OCI-LY1 (cell line): ENCODE measurements around the gene FRS3.

Source experiments
- H2AFZ ChIP-seq: fragments of 200-600 bp; sonication (generic), shearing (Covaris generic); 2 replicates; pipeline ENCODE4 v1.6.0; 2014; ENCODE audit warnings: antibody characterized with exemption, mild to moderate bottlenecking, low read length
- H3F3A ChIP-seq: fragments of 200-600 bp; sonication (generic), shearing (Covaris generic); 2 replicates; pipeline ENCODE4 v1.6.0; 2014; ENCODE audit warnings: mild to moderate bottlenecking, antibody characterized with exemption, low read length, moderate library complexity; ENCODE audit not compliant: insufficient read depth
- H3K27ac ChIP-seq: fragments of 200-600 bp; sonication (generic); 2 replicates; pipeline ENCODE4 v1.5.1; 2014; ENCODE audit warnings: low read length, mixed run types, mild to moderate bottlenecking, low read depth; ENCODE audit not compliant: poor library complexity, severe bottlenecking
- H3K27me3 ChIP-seq: fragments of 200-600 bp; sonication (generic); 2 replicates; pipeline ENCODE4 v1.6.0; 2014; ENCODE audit warnings: antibody characterized with exemption, mild to moderate bottlenecking, low read length, moderate library complexity; ENCODE audit not compliant: insufficient read depth
- H3K36me3 ChIP-seq: fragments of 200-600 bp; sonication (generic); 2 replicates; pipeline ENCODE4 v1.6.1; 2014; ENCODE audit warnings: mild to moderate bottlenecking, antibody characterized with exemption, low read length, moderate library complexity, mixed read lengths; ENCODE audit not compliant: insufficient read depth
- H3K4me1 ChIP-seq: fragments of 200-600 bp; sonication (generic); 2 replicates; pipeline ENCODE4 v1.5.1; 2014; ENCODE audit warnings: mild to moderate bottlenecking, low read length, moderate library complexity; ENCODE audit not compliant: insufficient read depth, severe bottlenecking
- H3K4me2 ChIP-seq: fragments of 200-600 bp; sonication (generic), shearing (Covaris generic); 2 replicates; pipeline ENCODE4 v1.6.1; 2014; ENCODE audit warnings: low read length
- H3K4me3 ChIP-seq: fragments of 200-600 bp; sonication (generic); 2 replicates; pipeline ENCODE4 v1.5.1; 2014; ENCODE audit warnings: low read length, low read depth, mild to moderate bottlenecking, mixed read lengths; ENCODE audit not compliant: poor library complexity, severe bottlenecking
- H3K79me2 ChIP-seq: fragments of 200-600 bp; shearing (Covaris generic); 2 replicates; pipeline ENCODE4 v1.6.1; 2016; ENCODE audit warnings: mixed run types, low read length, mixed read lengths; ENCODE audit not compliant: insufficient read depth
- H3K9ac ChIP-seq: fragments of 200-600 bp; sonication (generic), shearing (Covaris generic); 2 replicates; pipeline ENCODE4 v1.6.1; 2014; ENCODE audit warnings: mild to moderate bottlenecking, low read length, mixed read lengths
- H3K9me2 ChIP-seq: fragments of 200-600 bp; sonication (generic), shearing (Covaris generic); 2 replicates; pipeline ENCODE4 v1.6.1; 2014; ENCODE audit warnings: low read depth, mild to moderate bottlenecking, low read length, mixed read lengths
- H3K9me3 ChIP-seq: fragments of 200-600 bp; shearing (Covaris generic); 2 replicates; pipeline ENCODE4 v1.6.1; 2014; ENCODE audit warnings: low read length, mixed read lengths
- H4K20me1 ChIP-seq: fragments of 200-600 bp; sonication (generic), shearing (Covaris generic); 2 replicates; pipeline ENCODE4 v1.6.0; 2016; ENCODE audit warnings: mild to moderate bottlenecking, low read length; ENCODE audit not compliant: insufficient read depth
- EZH2 ChIP-seq: fragments of 200-600 bp; sonication (generic), shearing (Covaris generic); IDR thresholded peaks from 2 replicates; pipeline ENCODE4 v1.8.0; 2017; ENCODE audit warnings: borderline replicate concordance, mixed run types, mild to moderate bottlenecking, antibody characterized with exemption, low read length, moderate library complexity, mixed read lengths
- TF ChIP-seq, protein P1 (sequence below): fragments of 200-600 bp; sonication (generic), shearing (Covaris generic); IDR thresholded peaks from 2 replicates; pipeline ENCODE4 v1.5.1; 2017; ENCODE audit warnings: mild to moderate bottlenecking, antibody characterized with exemption, low read length, moderate library complexity, mixed read lengths

The FRS3 gene

DNA sequence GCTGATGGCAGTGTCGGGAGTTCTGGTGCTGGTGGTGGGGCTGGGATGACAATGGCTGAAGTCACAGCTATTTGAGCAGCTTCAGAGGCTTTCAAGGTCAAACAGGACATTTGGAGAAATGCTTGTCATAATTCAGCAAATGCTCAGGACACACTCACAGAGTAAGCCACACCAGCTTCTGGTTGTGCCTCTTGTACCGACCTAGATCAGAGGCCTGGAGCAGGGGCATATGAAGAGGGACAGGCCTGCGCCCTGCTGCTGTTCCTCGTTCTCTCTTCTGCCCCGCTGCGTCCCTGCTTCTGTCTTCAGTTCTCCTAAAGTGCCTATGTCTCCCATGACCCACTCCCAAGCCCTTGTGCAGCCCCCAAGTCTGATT is 31.6 kb downstream of the FRS3 start:
- Histone ChIP-seq H3K27me3 (no peaks in the 10 kb centered on the region), H4K20me1 (no peaks in the 10 kb centered on the region), H3K9me3 (no peaks in the 10 kb centered on the region), H3K27ac (no peak overlapping the region), H3K9ac (no peak overlapping the region), H3K36me3 (no peaks in the 10 kb centered on the region), H3K4me2 (no peak overlapping the region), H3K4me1 (no peaks in the 10 kb centered on the region), H3K79me2 (no peaks in the 10 kb centered on the region), H3K4me3 (no peak overlapping the region), H3K9me2 (no peaks in the 10 kb centered on the region), H3F3A (no peaks in the 10 kb centered on the region), H2AFZ (no peak overlapping the region)
- no peak for TF ChIP-seq EZH2
- TF ChIP-seq, protein P1, sequence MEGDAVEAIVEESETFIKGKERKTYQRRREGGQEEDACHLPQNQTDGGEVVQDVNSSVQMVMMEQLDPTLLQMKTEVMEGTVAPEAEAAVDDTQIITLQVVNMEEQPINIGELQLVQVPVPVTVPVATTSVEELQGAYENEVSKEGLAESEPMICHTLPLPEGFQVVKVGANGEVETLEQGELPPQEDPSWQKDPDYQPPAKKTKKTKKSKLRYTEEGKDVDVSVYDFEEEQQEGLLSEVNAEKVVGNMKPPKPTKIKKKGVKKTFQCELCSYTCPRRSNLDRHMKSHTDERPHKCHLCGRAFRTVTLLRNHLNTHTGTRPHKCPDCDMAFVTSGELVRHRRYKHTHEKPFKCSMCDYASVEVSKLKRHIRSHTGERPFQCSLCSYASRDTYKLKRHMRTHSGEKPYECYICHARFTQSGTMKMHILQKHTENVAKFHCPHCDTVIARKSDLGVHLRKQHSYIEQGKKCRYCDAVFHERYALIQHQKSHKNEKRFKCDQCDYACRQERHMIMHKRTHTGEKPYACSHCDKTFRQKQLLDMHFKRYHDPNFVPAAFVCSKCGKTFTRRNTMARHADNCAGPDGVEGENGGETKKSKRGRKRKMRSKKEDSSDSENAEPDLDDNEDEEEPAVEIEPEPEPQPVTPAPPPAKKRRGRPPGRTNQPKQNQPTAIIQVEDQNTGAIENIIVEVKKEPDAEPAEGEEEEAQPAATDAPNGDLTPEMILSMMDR = no peak

DNA sequence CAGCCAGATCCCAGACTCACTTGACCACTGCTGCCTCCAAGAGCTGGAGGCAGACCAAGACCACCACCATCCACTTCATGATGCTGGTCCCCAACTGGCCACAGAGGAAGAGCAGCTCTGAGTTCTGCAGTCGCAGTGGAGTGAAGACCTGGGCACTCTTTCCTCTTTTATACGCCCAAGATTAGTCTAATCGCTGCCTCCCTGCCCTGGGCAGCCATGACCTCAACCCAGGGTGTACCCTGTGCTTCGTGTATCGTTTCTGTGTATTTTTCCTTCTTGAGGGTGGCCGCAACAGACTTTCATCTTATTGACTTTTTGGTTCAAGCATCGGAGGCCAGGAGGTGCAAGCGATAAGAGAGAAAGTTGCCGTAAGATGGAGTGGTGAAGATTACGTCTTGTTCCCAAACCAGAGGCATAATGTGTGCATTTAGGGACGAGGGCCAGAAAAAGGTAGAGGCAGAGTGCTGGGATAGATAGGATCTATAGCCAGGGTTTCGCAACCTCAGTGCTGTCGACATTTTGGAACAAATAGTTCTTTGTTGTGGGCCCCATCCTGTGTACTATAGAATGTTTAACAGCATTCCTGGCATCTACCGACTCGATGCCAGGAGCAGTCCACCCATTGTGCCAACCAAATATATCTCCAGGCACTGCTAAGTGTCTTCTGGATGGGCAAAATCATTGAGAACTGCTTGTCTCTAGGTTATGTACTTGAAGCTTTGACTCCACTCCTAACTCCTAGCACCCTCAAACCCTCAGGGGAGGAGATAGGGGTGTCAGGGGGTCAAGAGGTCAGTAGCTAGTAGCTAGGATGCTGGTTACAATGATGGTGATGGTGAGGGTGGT is 32.2 kb downstream of the FRS3 start, which contains the start of gene PGC:
Gene PGC (minus strand): TSS at position 142 of the 846 bp plus-strand sequence. CDS start 63 bp downstream, at position 79.
- Histone ChIP-seq H3F3A (no peaks in the 10 kb centered on the region), H3K27ac (no peak within 1 kb of the TSS), H3K4me2 (no peak within 1 kb of the TSS), H3K36me3 (no peaks in the 10 kb centered on the region), H3K79me2 (no peaks in the 10 kb centered on the region), H3K9me2 (no peaks in the 10 kb centered on the region), H2AFZ (no peak within 1 kb of the TSS), H3K9me3 (no peaks in the 10 kb centered on the region), H3K4me3 (no peak within 1 kb of the TSS), H3K27me3 (no peaks in the 10 kb centered on the region), H4K20me1 (no peaks in the 10 kb centered on the region), H3K4me1 (no peaks in the 10 kb centered on the region), H3K9ac (no peak within 1 kb of the TSS)
- TF ChIP-seq, protein P1 = no peak
- TF ChIP-seq EZH2 = no peak

DNA sequence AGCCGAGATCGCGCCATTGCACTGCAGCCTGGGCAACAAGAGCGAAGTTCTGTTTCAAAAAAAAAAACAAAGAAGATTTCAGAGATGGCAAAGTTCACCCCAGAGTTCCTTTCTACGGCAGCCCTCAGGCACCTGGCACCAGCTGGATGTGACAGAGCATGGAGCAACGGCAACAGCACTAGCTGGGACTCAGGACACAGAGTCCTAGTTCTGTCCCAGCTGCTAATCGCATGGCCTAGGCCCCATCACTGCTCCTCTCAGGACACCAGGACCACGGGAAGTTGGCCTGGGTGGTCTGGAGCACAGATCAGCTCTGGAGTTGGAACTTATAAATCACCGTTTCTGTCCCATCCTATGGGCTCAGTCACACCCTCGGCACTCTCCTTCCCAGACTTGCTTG is 33.6 kb downstream of the FRS3 start:
- Histone ChIP-seq H3K4me3 (no peak overlapping the region), H3K4me1 (no peaks in the 10 kb centered on the region), H3K27me3 (no peaks in the 10 kb centered on the region), H2AFZ (no peak overlapping the region), H3F3A (no peaks in the 10 kb centered on the region), H3K36me3 (no peaks in the 10 kb centered on the region), H3K4me2 (no peak overlapping the region), H3K9ac (no peak overlapping the region), H3K27ac (no peak overlapping the region), H3K9me3 (no peaks in the 10 kb centered on the region), H4K20me1 (no peaks in the 10 kb centered on the region), H3K9me2 (no peaks in the 10 kb centered on the region), H3K79me2 (no peaks in the 10 kb centered on the region)
- TF ChIP-seq, protein P1 = no peak
- no peak for TF ChIP-seq EZH2
